HL-60 (cell line): Measurements from ENCODE around the gene REEP3.
A peak's percentile ranks its signal among the peaks of the same experiment; 100 is the strongest.
"Not testable (repeated sequence)": the region's sequence is repeated elsewhere in the genome, so short reads cannot be mapped to it uniquely, and the experiment has no call there.

Experiments used
- DNase-seq, 2 experiments: peaks; one replicate each; pipeline ENCODE4 v3.0.0-alpha.2; 2010 to 2020; ENCODE audit warnings: low read depth in 1 of 2, low spot score in 1 of 2
- H3K27ac ChIP-seq: fragments of 250-450 bp; sonication (Bioruptor Pico); replicated peaks from 2 replicates; pipeline ENCODE4 v1.5.1; 2020; ENCODE audit warnings: mild to moderate bottlenecking, moderate library complexity
- H3K27me3 ChIP-seq: fragments of 250-450 bp; sonication (Bioruptor Pico); 2 replicates; pipeline ENCODE4 v1.5.1; 2021; ENCODE audit warnings: mild to moderate bottlenecking, moderate library complexity; ENCODE audit not compliant: insufficient read depth, poor library complexity, severe bottlenecking
- H3K4me3 ChIP-seq: replicated peaks from 2 replicates; pipeline ENCODE4 v1.5.1; 2011; ENCODE audit warnings: mild to moderate bottlenecking, control low read depth, low read length; ENCODE audit not compliant: insufficient read depth
- GABPA ChIP-seq: IDR thresholded peaks from 2 replicates; pipeline ENCODE4 v1.6.1; 2012; ENCODE audit warnings: low read depth
- POLR2AphosphoS5 ChIP-seq: IDR thresholded peaks from 2 replicates; pipeline ENCODE4 v1.6.1; 2012; ENCODE audit warnings: low read depth
- SPI1 ChIP-seq: IDR thresholded peaks from 2 replicates; pipeline ENCODE4 v1.6.1; 2012; ENCODE audit warnings: low read depth, mild to moderate bottlenecking, borderline replicate concordance
- TF ChIP-seq, protein P1 (sequence below): IDR thresholded peaks from 2 replicates; pipeline ENCODE4 v1.6.1; 2012; ENCODE audit warnings: low read depth; ENCODE audit not compliant: insufficient replicate concordance
- TF ChIP-seq, protein P2 (sequence below): IDR thresholded peaks from one replicate; pipeline ENCODE4 v1.5.1; 2011; ENCODE audit warnings: low read length, control low read depth, inconsistent platforms; ENCODE audit not compliant: insufficient read depth

Gene REEP3

DNA sequence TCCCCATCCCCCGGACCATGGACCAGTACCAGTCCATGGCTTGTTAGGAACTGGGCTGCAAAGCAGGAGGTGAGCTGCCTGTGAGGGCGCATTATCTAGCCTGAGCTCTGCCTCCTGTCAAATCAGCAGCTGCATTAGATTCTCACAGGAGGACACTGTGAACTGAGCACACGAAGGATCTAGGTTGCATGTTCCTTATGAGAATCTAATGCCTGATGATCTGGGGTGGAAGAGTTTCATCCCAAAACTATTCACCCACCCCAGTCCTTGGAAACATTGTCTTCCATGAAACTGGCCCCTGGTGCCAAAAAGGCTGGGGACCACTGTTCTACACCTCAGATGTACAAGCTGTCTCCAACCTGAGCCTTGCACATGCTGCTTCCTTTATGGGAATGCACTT is 31.4 kb upstream of the REEP3 start:
- Histone ChIP-seq H3K27ac (no peak overlapping the region), H3K4me3 (no peak overlapping the region), H3K27me3 (no peaks in the 10 kb centered on the region)
- DNase-seq, result no peak
- TF ChIP-seq, protein P1, sequence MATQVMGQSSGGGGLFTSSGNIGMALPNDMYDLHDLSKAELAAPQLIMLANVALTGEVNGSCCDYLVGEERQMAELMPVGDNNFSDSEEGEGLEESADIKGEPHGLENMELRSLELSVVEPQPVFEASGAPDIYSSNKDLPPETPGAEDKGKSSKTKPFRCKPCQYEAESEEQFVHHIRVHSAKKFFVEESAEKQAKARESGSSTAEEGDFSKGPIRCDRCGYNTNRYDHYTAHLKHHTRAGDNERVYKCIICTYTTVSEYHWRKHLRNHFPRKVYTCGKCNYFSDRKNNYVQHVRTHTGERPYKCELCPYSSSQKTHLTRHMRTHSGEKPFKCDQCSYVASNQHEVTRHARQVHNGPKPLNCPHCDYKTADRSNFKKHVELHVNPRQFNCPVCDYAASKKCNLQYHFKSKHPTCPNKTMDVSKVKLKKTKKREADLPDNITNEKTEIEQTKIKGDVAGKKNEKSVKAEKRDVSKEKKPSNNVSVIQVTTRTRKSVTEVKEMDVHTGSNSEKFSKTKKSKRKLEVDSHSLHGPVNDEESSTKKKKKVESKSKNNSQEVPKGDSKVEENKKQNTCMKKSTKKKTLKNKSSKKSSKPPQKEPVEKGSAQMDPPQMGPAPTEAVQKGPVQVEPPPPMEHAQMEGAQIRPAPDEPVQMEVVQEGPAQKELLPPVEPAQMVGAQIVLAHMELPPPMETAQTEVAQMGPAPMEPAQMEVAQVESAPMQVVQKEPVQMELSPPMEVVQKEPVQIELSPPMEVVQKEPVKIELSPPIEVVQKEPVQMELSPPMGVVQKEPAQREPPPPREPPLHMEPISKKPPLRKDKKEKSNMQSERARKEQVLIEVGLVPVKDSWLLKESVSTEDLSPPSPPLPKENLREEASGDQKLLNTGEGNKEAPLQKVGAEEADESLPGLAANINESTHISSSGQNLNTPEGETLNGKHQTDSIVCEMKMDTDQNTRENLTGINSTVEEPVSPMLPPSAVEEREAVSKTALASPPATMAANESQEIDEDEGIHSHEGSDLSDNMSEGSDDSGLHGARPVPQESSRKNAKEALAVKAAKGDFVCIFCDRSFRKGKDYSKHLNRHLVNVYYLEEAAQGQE, result no peak
- no peak for TF ChIP-seq GABPA
- no peak for TF ChIP-seq POLR2AphosphoS5
- TF ChIP-seq SPI1, result no peak
- TF ChIP-seq, protein P2, sequence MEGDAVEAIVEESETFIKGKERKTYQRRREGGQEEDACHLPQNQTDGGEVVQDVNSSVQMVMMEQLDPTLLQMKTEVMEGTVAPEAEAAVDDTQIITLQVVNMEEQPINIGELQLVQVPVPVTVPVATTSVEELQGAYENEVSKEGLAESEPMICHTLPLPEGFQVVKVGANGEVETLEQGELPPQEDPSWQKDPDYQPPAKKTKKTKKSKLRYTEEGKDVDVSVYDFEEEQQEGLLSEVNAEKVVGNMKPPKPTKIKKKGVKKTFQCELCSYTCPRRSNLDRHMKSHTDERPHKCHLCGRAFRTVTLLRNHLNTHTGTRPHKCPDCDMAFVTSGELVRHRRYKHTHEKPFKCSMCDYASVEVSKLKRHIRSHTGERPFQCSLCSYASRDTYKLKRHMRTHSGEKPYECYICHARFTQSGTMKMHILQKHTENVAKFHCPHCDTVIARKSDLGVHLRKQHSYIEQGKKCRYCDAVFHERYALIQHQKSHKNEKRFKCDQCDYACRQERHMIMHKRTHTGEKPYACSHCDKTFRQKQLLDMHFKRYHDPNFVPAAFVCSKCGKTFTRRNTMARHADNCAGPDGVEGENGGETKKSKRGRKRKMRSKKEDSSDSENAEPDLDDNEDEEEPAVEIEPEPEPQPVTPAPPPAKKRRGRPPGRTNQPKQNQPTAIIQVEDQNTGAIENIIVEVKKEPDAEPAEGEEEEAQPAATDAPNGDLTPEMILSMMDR, result no peak

DNA sequence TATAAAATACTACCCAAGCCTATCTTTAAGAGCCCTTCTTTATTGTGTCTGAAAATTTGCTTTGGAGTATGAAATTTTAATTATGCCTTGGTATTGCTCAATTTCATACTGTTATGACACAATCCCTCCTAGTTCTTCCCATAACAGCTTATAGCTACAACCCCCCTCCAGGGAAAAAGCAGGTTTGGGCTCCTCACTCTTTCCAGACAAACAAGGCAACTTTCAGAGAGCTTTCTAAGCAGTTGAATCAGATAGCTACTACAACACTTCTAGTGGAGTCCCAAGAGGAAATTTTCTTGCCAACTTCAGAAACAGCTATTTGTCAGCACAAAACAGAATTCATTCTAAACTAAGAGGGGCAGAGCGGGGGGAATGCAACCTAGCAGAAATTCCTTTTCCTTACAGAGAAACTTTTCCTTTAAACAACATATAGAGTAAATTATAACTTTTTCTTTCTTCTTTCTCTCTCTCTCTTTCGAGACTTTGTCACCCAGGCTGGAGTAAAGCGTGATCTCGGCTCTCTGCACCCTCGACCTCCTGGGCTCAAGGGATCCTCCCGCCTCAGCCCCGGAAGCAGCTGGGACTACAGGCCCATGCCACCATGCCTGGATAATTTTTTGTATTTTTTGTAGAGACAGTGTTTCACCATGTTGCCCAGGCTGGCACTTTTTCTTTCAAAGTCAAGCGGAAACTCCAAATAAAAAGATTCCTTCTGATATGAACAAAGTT is 29.4 kb upstream of the REEP3 start:
- Histone ChIP-seq H3K27me3 (no peaks in the 10 kb centered on the region), H3K4me3 (no peak overlapping the region), H3K27ac (0 out of 2 replicates have a peak overlapping the region, but pooled peaks have one; percentile 14)
- DNase-seq, result peak; percentile 10 to 20
- no peak for TF ChIP-seq SPI1
- TF ChIP-seq, protein P2, result no peak
- no peak for TF ChIP-seq POLR2AphosphoS5
- TF ChIP-seq GABPA, result no peak

DNA sequence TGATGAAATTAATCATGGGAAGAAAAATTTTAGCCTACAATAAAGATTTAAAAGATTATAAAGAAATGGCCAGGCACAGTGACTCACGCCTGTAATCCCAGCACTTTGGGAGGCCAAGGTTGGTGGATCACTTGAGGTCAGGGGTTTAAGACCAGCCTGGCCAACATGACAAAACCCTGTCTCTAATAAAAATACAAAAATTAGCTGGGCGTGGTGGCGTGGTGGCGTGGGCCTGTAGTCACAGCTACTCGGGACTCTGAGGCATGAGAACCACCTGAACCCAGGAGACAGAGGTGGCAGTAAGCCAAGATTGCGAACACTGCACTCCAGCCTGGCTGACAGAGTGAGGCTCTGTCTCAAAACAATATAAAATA is 28.9 kb upstream of the REEP3 start:
- H3K27me3 ChIP-seq, H3K27ac ChIP-seq, H3K4me3 ChIP-seq, DNase-seq: not testable (repeated sequence)

DNA sequence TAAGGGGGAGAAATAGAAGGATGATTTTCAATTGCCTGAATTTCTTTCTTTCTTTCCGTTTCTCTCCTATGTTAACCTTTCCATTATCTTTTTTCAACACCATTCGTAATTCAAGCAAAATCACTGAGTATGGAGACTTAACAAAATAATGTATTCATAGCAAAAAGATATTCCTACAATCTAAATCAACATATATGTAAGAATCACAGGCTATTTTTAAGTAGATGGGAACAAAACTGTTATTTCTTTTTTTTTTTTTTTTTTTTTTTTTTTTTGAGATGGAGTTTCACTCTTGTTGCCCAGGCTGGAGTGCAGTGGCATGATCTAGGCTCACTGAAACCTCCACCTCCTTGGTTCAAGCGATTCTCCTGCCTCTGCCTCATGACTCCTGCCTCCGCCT is 28.2 kb upstream of the REEP3 start:
- no peak overlapping the region for H3K27ac ChIP-seq
- no peak for TF ChIP-seq SPI1
- TF ChIP-seq, protein P1, result no peak
- TF ChIP-seq, protein P2, result no peak
- no peak overlapping the region for H3K4me3 ChIP-seq
- no peak for DNase-seq
- H3K27me3 ChIP-seq, result no peaks in the 10 kb centered on the region
